Duodenal mucosa (tissue), 2 donors: ENCODE measurements around the gene OR52I2.

ENCODE experiments used
- H3K27ac ChIP-seq: one replicate; pipeline ENCODE4 v1.7.0; 2013; ENCODE audit warnings: low read depth, low read length
- H3K27me3 ChIP-seq, 2 donors: one replicate each; pipeline ENCODE4 v1.7.0; 2013; ENCODE audit warnings: low read length in 2 of 2, control low read depth in 1 of 2; ENCODE audit not compliant: insufficient read depth in 2 of 2, control insufficient read depth in 1 of 2
- H3K36me3 ChIP-seq, 2 donors: one replicate each; pipeline ENCODE4 v1.7.0; 2013; ENCODE audit warnings: low read length in 2 of 2, control low read depth in 1 of 2; ENCODE audit not compliant: insufficient read depth in 2 of 2, control insufficient read depth in 1 of 2
- H3K4me1 ChIP-seq, 2 donors: one replicate each; pipeline ENCODE4 v1.7.0; 2013; ENCODE audit warnings: low read length in 2 of 2, control low read depth in 1 of 2; ENCODE audit not compliant: insufficient read depth in 2 of 2, control insufficient read depth in 1 of 2
- H3K4me3 ChIP-seq, 2 donors: one replicate each; pipeline ENCODE4 v1.7.0; 2013; ENCODE audit warnings: low read length in 2 of 2, low read depth in 1 of 2
- H3K9ac ChIP-seq, 2 donors: one replicate each; pipeline ENCODE4 v1.7.0; 2013; ENCODE audit warnings: low read length in 2 of 2, low read depth in 1 of 2
- H3K9me3 ChIP-seq, 2 donors: one replicate each; pipeline ENCODE4 v1.7.0; 2013; ENCODE audit warnings: low read length in 2 of 2, control low read depth in 1 of 2; ENCODE audit not compliant: control insufficient read depth in 1 of 2

Gene OR52I2

GRCh38 chr11:4581443-4581842 is at the start of gene OR52I2:
Gene OR52I2 (plus strand): TSS chr11:4581743.
- Histone ChIP-seq H3K27ac (no peak within 1 kb of the TSS), H3K36me3 (no peaks in the 10 kb centered on the region), H3K9ac (no peak within 1 kb of the TSS), H3K27me3 (no peaks in the 10 kb centered on the region), H3K4me1 (peaks cover 2 to 11% of the 10 kb centered on the region in 2 donors), H3K9me3 (no peaks in the 10 kb centered on the region), H3K4me3 (no peak within 1 kb of the TSS)

GRCh38 chr11:4539603-4540219 is 41.8 kb upstream of the OR52I2 start:
- Histone ChIP-seq H3K9me3 (no peaks in the 10 kb centered on the region), H3K9ac (no peak overlapping the region), H3K4me1 (no peaks in the 10 kb centered on the region), H3K4me3 (no peak overlapping the region), H3K36me3 (no peaks in the 10 kb centered on the region), H3K27ac (no peak overlapping the region), H3K27me3 (peaks cover 0 to 7% of the 10 kb centered on the region in 2 donors)

- Histone ChIP-seq H3K9me3 (no peaks in the 10 kb centered on the region), H3K27me3 (peaks cover 0 to 7% of the 10 kb centered on the region in 2 donors), H3K4me1 (no peaks in the 10 kb centered on the region), H3K27ac (no peak overlapping the region), H3K4me3 (no peak overlapping the region), H3K9ac (no peak overlapping the region), H3K36me3 (no peaks in the 10 kb centered on the region)
These were observed 40.5 kb upstream of the OR52I2 start for GRCh38 chr11:4541071-4541470.

- Histone ChIP-seq H3K4me3 (no peak overlapping the region), H3K9me3 (no peaks in the 10 kb centered on the region), H3K27me3 (peaks cover 0 to 7% of the 10 kb centered on the region in 2 donors), H3K9ac (no peak overlapping the region), H3K4me1 (peaks cover 4 to 17% of the 10 kb centered on the region in 2 donors), H3K36me3 (no peaks in the 10 kb centered on the region), H3K27ac (no peak overlapping the region)
These were observed 38.0 kb upstream of the OR52I2 start for GRCh38 chr11:4543561-4543960.

- Histone ChIP-seq H3K9ac (no peak within 1 kb of the TSS), H3K4me3 (no peak within 1 kb of the TSS), H3K4me1 (peaks cover 4 to 17% of the 10 kb centered on the region in 2 donors), H3K27ac (no peak within 1 kb of the TSS), H3K36me3 (no peaks in the 10 kb centered on the region), H3K9me3 (no peaks in the 10 kb centered on the region), H3K27me3 (peaks cover 0 to 7% of the 10 kb centered on the region in 2 donors)
These were observed 36.7 kb upstream of the OR52I2 start, which contains the start of gene OR52M1 for GRCh38 chr11:4544891-4545290. Gene OR52M1 (plus strand): TSS chr11:4545191. CDS start chr11:4545191, 0 bp downstream.

- Histone ChIP-seq H3K9me3 (no peaks in the 10 kb centered on the region), H3K9ac (no peak overlapping the region), H3K36me3 (no peaks in the 10 kb centered on the region), H3K27me3 (no peaks in the 10 kb centered on the region), H3K27ac (no peak overlapping the region), H3K4me1 (peaks cover 4 to 17% of the 10 kb centered on the region in 2 donors), H3K4me3 (no peak overlapping the region)
These were observed 34.7 kb upstream of the OR52I2 start for GRCh38 chr11:4546878-4547277.

GRCh38 chr11:4547416-4547815 is 34.1 kb upstream of the OR52I2 start:
- no peaks in the 10 kb centered on the region for H3K27me3 ChIP-seq
- H3K9ac ChIP-seq = no peak overlapping the region
- H3K4me1 ChIP-seq = peaks cover 4 to 17% of the 10 kb centered on the region in 2 donors
- H3K9me3 ChIP-seq = no peaks in the 10 kb centered on the region
- no peak overlapping the region for H3K4me3 ChIP-seq
- no peak overlapping the region for H3K27ac ChIP-seq
- no peaks in the 10 kb centered on the region for H3K36me3 ChIP-seq

GRCh38 chr11:4551346-4551979 is 30.1 kb upstream of the OR52I2 start:
- H3K27me3 ChIP-seq = peaks cover 0 to 4% of the 10 kb centered on the region in 2 donors
- H3K4me3 ChIP-seq = no peak overlapping the region
- H3K9ac ChIP-seq = no peak overlapping the region
- no peaks in the 10 kb centered on the region for H3K9me3 ChIP-seq
- no peak overlapping the region for H3K27ac ChIP-seq
- H3K4me1 ChIP-seq = peaks cover 4 to 17% of the 10 kb centered on the region in 2 donors
- no peaks in the 10 kb centered on the region for H3K36me3 ChIP-seq

- H3K4me3 ChIP-seq = no peak overlapping the region
- no peak overlapping the region for H3K27ac ChIP-seq
- H3K36me3 ChIP-seq = no peaks in the 10 kb centered on the region
- no peaks in the 10 kb centered on the region for H3K9me3 ChIP-seq
- peaks cover 0 to 3% of the 10 kb centered on the region in 2 donors for H3K27me3 ChIP-seq
- no peak overlapping the region for H3K9ac ChIP-seq
- peaks cover 0 to 10% of the 10 kb centered on the region in 2 donors for H3K4me1 ChIP-seq
These were observed 21.8 kb upstream of the OR52I2 start for GRCh38 chr11:4559527-4560440.

GRCh38 chr11:4560467-4560866 is 21.1 kb upstream of the OR52I2 start:
- Histone ChIP-seq H3K4me3 (no peak overlapping the region), H3K27ac (no peak overlapping the region), H3K4me1 (peaks cover 0 to 10% of the 10 kb centered on the region in 2 donors), H3K36me3 (no peaks in the 10 kb centered on the region), H3K27me3 (no peaks in the 10 kb centered on the region), H3K9ac (no peak overlapping the region), H3K9me3 (no peaks in the 10 kb centered on the region)
